Thyroid gland (tissue), 4 donors: Measurements from ENCODE around the gene USP44. TPM values are rescaled to one million over a fixed set of nuclear protein-coding genes. Genes with fewer than 3 reads are reported as not detected.
"Not testable (repeated sequence)": the region's sequence is repeated elsewhere in the genome, so short reads cannot be mapped to it uniquely, and the experiment has no call there.

Experiments
- DNase-seq, 2 donors: peaks; one replicate each; pipeline ENCODE4 v3.0.0-alpha.2; 2019
- H3K27ac ChIP-seq, 3 donors: fragments of 200-600 bp; sonication (generic); 1 replicate in 2 of 3; 2 replicates in 1 of 3; pipeline ENCODE4 v1.5.1; 2016 to 2019; ENCODE audit warnings: mild to moderate bottlenecking in 1 of 3, moderate library complexity in 1 of 3
- H3K27me3 ChIP-seq: fragments of 200-600 bp; sonication (generic); one replicate; pipeline ENCODE4 v1.5.1; 2019
- H3K36me3 ChIP-seq, 2 donors: fragments of 200-600 bp; sonication (generic); one replicate each; pipeline ENCODE4 v1.5.1; 2016 to 2019
- H3K4me1 ChIP-seq, 2 donors: fragments of 200-600 bp; sonication (generic); one replicate each; pipeline ENCODE4 v1.5.1; 2017 to 2019
- H3K4me3 ChIP-seq, 3 donors: fragments of 200-600 bp; sonication (generic); replicated peaks in 1 of 3; 1 replicate in 2 of 3; 2 replicates in 1 of 3; pipeline ENCODE4 v1.5.1; 2016; ENCODE audit warnings: mild to moderate bottlenecking in 1 of 3
- H3K9me3 ChIP-seq: fragments of 200-600 bp; sonication (generic); one replicate; pipeline ENCODE4 v1.5.1; 2017
- CTCF ChIP-seq, 6 experiments: fragments of 200-600 bp in 3 of 6; fragments of 450-650 bp in 3 of 6; sonication (generic) in 3 of 6; IDR thresholded peaks; one replicate each; pipeline ENCODE4 v1.5.1; 2016 to 2019; ENCODE audit warnings: antibody characterized with exemption in 6 of 6, mild to moderate bottlenecking in 2 of 6, inconsistent platforms in 1 of 6, moderate library complexity in 1 of 6
- POLR2A ChIP-seq, 2 donors: fragments of 450-650 bp; IDR thresholded peaks; one replicate each; pipeline ENCODE4 v1.6.1; 2017; ENCODE audit warnings: antibody characterized with exemption in 2 of 2, mild to moderate bottlenecking in 2 of 2, moderate library complexity in 1 of 2
- WGBS, 2 donors: methylation state at CpG; one replicate each; pipeline ENCODE4 v1.1.5; 2017; 5-methylcytosine and 5-hydroxymethylcytosine counted together
- intact Hi-C: fragments of 100-400 bp; cut with DNase I; formaldehyde crosslinking; loops from one replicate; pipeline ENCODE4 v1.15.1; 2023
- total RNA-seq, 4 donors: library from RNA; depleted of rRNA; stranded (reverse); fragments of >200 nt; gene quantifications; one replicate each; pipeline ENCODE4 v1.2.3, GENCODE V29; 2016

Gene USP44
- total RNA-seq, 4 donors from 2014 or later, result 2.8 to 9.1 (median 6.3) TPM

- H3K27me3 ChIP-seq, result no peaks in the 10 kb centered on the region
- intact Hi-C loops, result no loop called here
- no peaks in the 10 kb centered on the region for H3K36me3 ChIP-seq
- no peak overlapping the region for H3K27ac ChIP-seq
- DNase-seq, result no peak
- H3K4me3 ChIP-seq, result no peak overlapping the region
- H3K9me3 ChIP-seq, result no peaks in the 10 kb centered on the region
- no peak for TF ChIP-seq POLR2A (IDR thresholded peaks at IDR 0.05)
- peak; percentile 20 to 68 (median 38) for TF ChIP-seq CTCF (IDR thresholded peaks at IDR 0.05)
- no peaks in the 10 kb centered on the region for H3K4me1 ChIP-seq
Measured at GRCh38 chr12:95574799-95575452, 23.6 kb upstream of the USP44 start.

GRCh38 chr12:95573951-95574576 is 22.8 kb upstream of the USP44 start:
- intact Hi-C loops, result no loop called here
- TF ChIP-seq CTCF (IDR thresholded peaks at IDR 0.05) (no peak), POLR2A (IDR thresholded peaks at IDR 0.05) (no peak)
- DNase-seq, result no peak
- 45 to 48% methylated on average over 10 of the region's 10 CpGs for WGBS, 2 donors
- Histone ChIP-seq H3K27me3 (no peaks in the 10 kb centered on the region), H3K27ac (no peak overlapping the region), H3K9me3 (no peaks in the 10 kb centered on the region), H3K4me1 (no peaks in the 10 kb centered on the region), H3K36me3 (no peaks in the 10 kb centered on the region), H3K4me3 (no peak overlapping the region)

GRCh38 chr12:95571369-95571768 is 20.1 kb upstream of the USP44 start:
- Histone ChIP-seq H3K36me3 (no peaks in the 10 kb centered on the region), H3K9me3 (no peaks in the 10 kb centered on the region), H3K4me1 (no peaks in the 10 kb centered on the region), H3K27me3 (no peaks in the 10 kb centered on the region), H3K4me3 (no peak overlapping the region), H3K27ac (no peak overlapping the region)
- DNase-seq, result no peak
- no peak for TF ChIP-seq CTCF (IDR thresholded peaks at IDR 0.05)
- no peak for TF ChIP-seq POLR2A (IDR thresholded peaks at IDR 0.05)
- intact Hi-C loops, result no loop called here
- WGBS, 2 donors, result 84 to 89% methylated on average over 2 of the region's 2 CpGs

GRCh38 chr12:95568045-95568444 is 16.8 kb upstream of the USP44 start:
- H3K9me3 ChIP-seq, intact Hi-C loops, H3K36me3 ChIP-seq, H3K27ac ChIP-seq, H3K27me3 ChIP-seq, H3K4me3 ChIP-seq, DNase-seq, H3K4me1 ChIP-seq: not testable (repeated sequence)
- WGBS, 2 donors, result 90 to 92% methylated on average over 10 of the region's 10 CpGs

- intact Hi-C loops, result no loop called here
- Histone ChIP-seq H3K4me1 (no peaks in the 10 kb centered on the region), H3K4me3 (no peak overlapping the region), H3K27me3 (no peaks in the 10 kb centered on the region), H3K9me3 (no peaks in the 10 kb centered on the region), H3K27ac (no peak overlapping the region), H3K36me3 (no peaks in the 10 kb centered on the region)
- DNase-seq, result no peak
- no peak for TF ChIP-seq POLR2A (IDR thresholded peaks at IDR 0.05)
- no peak for TF ChIP-seq CTCF (IDR thresholded peaks at IDR 0.05)
- 75 to 80% methylated on average over 1 of the region's 1 CpG for WGBS, 2 donors
Measured at GRCh38 chr12:95557625-95558024, 6.3 kb upstream of the USP44 start.
